A549 (cell line): ENCODE results near the gene HDX. TPM values are rescaled to one million over a fixed set of nuclear protein-coding genes. Genes with fewer than 3 reads are reported as not detected.
"Not testable (repeated sequence)": the region's sequence is repeated elsewhere in the genome, so short reads cannot be mapped to it uniquely, and the experiment has no call there.

Experiments
- ATAC-seq, 2 experiments: fragments of 200-7000 bp in 1 of 2; fragments of >200 bp in 1 of 2; cut with Nextera tagmentation in 1 of 2; cut with Tn5 transposase in 1 of 2; 3 replicates each; pipeline versions ENCODE4 v1.8.0 to v1.9.1; 2018 to 2020; ENCODE audit warnings: mild to moderate bottlenecking in 1 of 2, moderate library complexity in 1 of 2
- CTCF ChIA-PET: fragments of 300-600 bp; sonication (Branson Sonifier 250); formaldehyde crosslinking; extraction: SDS; loops from one replicate; lab custom pipeline; 2021; ENCODE audit warnings: antibody characterized with exemption, inconsistent platforms; lab: Yijun Ruan, JAX
- POLR2A ChIA-PET: fragments of 350-600 bp; formaldehyde crosslinking; extraction: SDS; loops from one replicate; lab custom pipeline; 2021; ENCODE audit warnings: antibody characterized with exemption, inconsistent platforms; lab: Yijun Ruan, JAX
- DNase-seq, 2 experiments: peaks; one replicate each; pipeline versions ENCODE4 v3.0.0 to v3.0.0-alpha.2; 2011 to 2016; ENCODE audit warnings: low read depth in 1 of 2, low spot score in 1 of 2
- FAIRE-seq: peaks from 2 replicates; lab custom pipeline; 2011; peaks lifted over from hg19 to GRCh38; lab: Jason Lieb, UNC
- H3K27ac ChIP-seq, 2 experiments: fragments of >200 bp; sonication (Bioruptor Twin); formaldehyde crosslinking; 3 replicates each; pipeline ENCODE4 v1.5.1; 2016 to 2017
- H3K4me1 ChIP-seq: fragments of >200 bp; sonication (Bioruptor Twin); formaldehyde crosslinking; 3 replicates; pipeline ENCODE4 v1.6.1; 2016
- H3K4me2 ChIP-seq: fragments of >200 bp; sonication (Bioruptor Twin); formaldehyde crosslinking; 3 replicates; pipeline ENCODE4 v1.6.1; 2016
- H3K4me3 ChIP-seq: fragments of >200 bp; sonication (Bioruptor Twin); formaldehyde crosslinking; 3 replicates; pipeline ENCODE4 v1.5.1; 2016
- H3K9me3 ChIP-seq: fragments of >200 bp; sonication (Bioruptor Twin); formaldehyde crosslinking; 3 replicates; pipeline ENCODE4 v1.6.1; 2016
- CBX2 ChIP-seq: fragments of 200-600 bp; sonication (generic); IDR thresholded peaks from 2 replicates; pipeline ENCODE4 v1.6.1; 2016; ENCODE audit warnings: low read depth, mild to moderate bottlenecking, borderline replicate concordance
- CHD2 ChIP-seq: fragments of 150-350 bp; IDR thresholded peaks from 2 replicates; pipeline ENCODE4 v1.6.1; 2014; ENCODE audit warnings: low read length; ENCODE audit not compliant: partially characterized antibody
- ESRRA ChIP-seq: fragments of 150-350 bp; IDR thresholded peaks from 2 replicates; pipeline ENCODE4 v1.6.1; 2014; ENCODE audit warnings: mild to moderate bottlenecking, low read length, borderline replicate concordance
- FOSL2 ChIP-seq, 2 experiments: fragments of 450-650 bp in 1 of 2; fragments of >200 bp in 1 of 2; sonication (Bioruptor Twin) in 1 of 2; formaldehyde crosslinking; IDR thresholded peaks; 2 replicates each; pipeline versions ENCODE4 v1.5.0 to v1.6.1; 2016 to 2020; ENCODE audit warnings: mild to moderate bottlenecking in 1 of 2, moderate library complexity in 1 of 2
- HDAC2 ChIP-seq: fragments of 200-600 bp; sonication (generic); IDR thresholded peaks from 2 replicates; pipeline ENCODE4 v1.6.1; 2016
- HEYL ChIP-seq: fragments of 250-450 bp; sonication (Bioruptor Pico); IDR thresholded peaks from 2 replicates; pipeline ENCODE4 v1.8.0; 2021; ENCODE audit warnings: mild to moderate bottlenecking, moderate library complexity
- KDM5A ChIP-seq: fragments of 200-600 bp; sonication (generic); IDR thresholded peaks from 2 replicates; pipeline ENCODE4 v1.6.1; 2016; ENCODE audit warnings: antibody characterized with exemption, mild to moderate bottlenecking
- MAFK ChIP-seq: fragments of 450-650 bp; IDR thresholded peaks from 2 replicates; pipeline ENCODE4 v1.6.1; 2014; ENCODE audit not compliant: partially characterized antibody
- MAZ ChIP-seq: fragments of 150-350 bp; IDR thresholded peaks from 2 replicates; pipeline ENCODE4 v1.6.1; 2014; ENCODE audit warnings: antibody characterized with exemption, low read depth, low read length, borderline replicate concordance
- MYC ChIP-seq: IDR thresholded peaks from 2 replicates; pipeline ENCODE4 v1.6.1; 2012; ENCODE audit warnings: mild to moderate bottlenecking, inconsistent platforms, low read length, improper control_type of control experiment, borderline replicate concordance
- NR3C1 ChIP-seq: fragments of >200 bp; sonication (Bioruptor Twin); formaldehyde crosslinking; IDR thresholded peaks from 3 replicates; pipeline ENCODE4 v1.6.1; 2017
- POLR2A ChIP-seq: IDR thresholded peaks from 2 replicates; pipeline ENCODE4 v1.6.1; 2012; ENCODE audit warnings: mild to moderate bottlenecking, low read length
- POLR2AphosphoS2 ChIP-seq: conservative IDR thresholded peaks from 2 replicates; pipeline ENCODE4 v1.6.1; 2012; ENCODE audit warnings: low read length, improper control_type of control experiment, inconsistent platforms
- TFCP2L1 ChIP-seq: fragments of 250-450 bp; sonication (Bioruptor Pico); IDR thresholded peaks from 2 replicates; pipeline ENCODE4 v1.5.0; 2021; ENCODE audit warnings: mild to moderate bottlenecking
- TP53 ChIP-seq: fragments of 250-450 bp; sonication (Bioruptor Pico); IDR thresholded peaks from 2 replicates; pipeline ENCODE4 v1.5.0; 2021; ENCODE audit warnings: mild to moderate bottlenecking, moderate library complexity
- ZFP36 ChIP-seq: fragments of 450-650 bp; IDR thresholded peaks from 2 replicates; pipeline ENCODE4 v1.6.1; 2014; ENCODE audit warnings: borderline replicate concordance; ENCODE audit not compliant: partially characterized antibody
- ZSCAN20 ChIP-seq: fragments of 250-450 bp; sonication (Bioruptor Pico); IDR thresholded peaks from 2 replicates; pipeline ENCODE4 v1.8.0; 2022; ENCODE audit warnings: mild to moderate bottlenecking, moderate library complexity
- WGBS: methylation state at CpG from one replicate; pipeline ENCODE4 v1.1.6; 2017; ENCODE audit errors: missing lambda C conversion rate; 5-methylcytosine and 5-hydroxymethylcytosine counted together
- polyA plus RNA-seq, 4 experiments: library from polyadenylated mRNA; depleted of rRNA in 3 of 4; stranded (reverse); fragments of >200 nt; fragmentation: RNase III in 1 of 4; extraction: RNeasy Plus Mini Kit Qiagen cat#74134 plus additional on column Dnase treatment in 1 of 4; gene quantifications; 2 replicates in 3 of 4; 3 replicates in 1 of 4; pipeline ENCODE4 v1.2.3, GENCODE V29; 2011 to 2017
- TF ChIP-seq, protein P1 (sequence below): IDR thresholded peaks from 2 replicates; pipeline ENCODE4 v1.6.1; 2012
- TF ChIP-seq, protein P2 (sequence below): fragments of 450-650 bp; IDR thresholded peaks from 2 replicates; pipeline ENCODE4 v1.6.1; 2014; ENCODE audit warnings: antibody characterized with exemption
- TF ChIP-seq, protein P3 (sequence below): fragments of >200 bp; sonication (Bioruptor Twin); formaldehyde crosslinking; IDR thresholded peaks from 3 replicates; pipeline ENCODE4 v1.5.1; 2016
- TF ChIP-seq, protein P4 (sequence below): fragments of 250-450 bp; sonication (Bioruptor Pico); IDR thresholded peaks from 2 replicates; pipeline ENCODE4 v1.5.0; 2020; ENCODE audit warnings: low read depth, mild to moderate bottlenecking, moderate library complexity

HDX gene
- polyA plus RNA-seq, 2 of the 4 experiments (the other 2 are of a cell fraction) = 3.9 to 4.0 TPM

DNA sequence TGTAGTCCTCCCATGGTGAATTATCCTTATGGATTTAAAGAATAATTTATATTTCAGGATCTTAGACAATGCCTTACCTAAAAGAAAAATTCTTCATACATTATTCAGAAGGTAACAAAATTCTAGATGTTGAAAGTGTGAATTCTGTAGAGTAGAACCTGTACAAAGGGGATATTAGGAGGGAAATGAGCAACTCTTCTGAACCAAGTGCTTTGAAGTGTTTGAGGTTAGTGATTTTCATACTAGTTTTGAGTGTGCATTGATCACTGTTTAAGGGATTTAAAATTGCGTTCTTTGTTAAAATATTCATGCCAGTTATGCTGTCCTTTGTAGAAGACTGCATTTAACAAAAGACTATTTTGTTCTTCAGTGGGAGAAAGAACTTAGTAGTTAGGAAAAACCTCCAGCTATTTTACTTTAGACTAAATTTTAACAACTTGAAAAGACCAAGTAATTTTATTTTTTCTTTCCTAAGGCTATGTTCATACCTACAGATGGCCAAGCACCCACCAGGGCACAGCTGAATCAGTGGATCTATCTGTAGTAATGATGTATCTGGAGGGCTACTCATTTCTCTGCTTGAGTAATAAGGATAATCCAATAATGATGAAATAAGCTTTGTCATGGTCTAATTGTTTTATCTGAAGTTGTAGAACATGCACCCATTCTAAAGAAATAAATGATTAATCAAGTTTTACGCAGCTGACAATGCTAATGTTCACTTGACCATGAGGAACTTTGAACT, 180.0 kb downstream of the HDX start (continued):
- TF ChIP-seq TFCP2L1 (CRISPR knock-in tag) = no peak
- no peak for TF ChIP-seq POLR2AphosphoS2
- TF ChIP-seq ESRRA = no peak
- TF ChIP-seq, protein P1, sequence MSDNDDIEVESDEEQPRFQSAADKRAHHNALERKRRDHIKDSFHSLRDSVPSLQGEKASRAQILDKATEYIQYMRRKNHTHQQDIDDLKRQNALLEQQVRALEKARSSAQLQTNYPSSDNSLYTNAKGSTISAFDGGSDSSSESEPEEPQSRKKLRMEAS = no peak
- TF ChIP-seq, protein P2, sequence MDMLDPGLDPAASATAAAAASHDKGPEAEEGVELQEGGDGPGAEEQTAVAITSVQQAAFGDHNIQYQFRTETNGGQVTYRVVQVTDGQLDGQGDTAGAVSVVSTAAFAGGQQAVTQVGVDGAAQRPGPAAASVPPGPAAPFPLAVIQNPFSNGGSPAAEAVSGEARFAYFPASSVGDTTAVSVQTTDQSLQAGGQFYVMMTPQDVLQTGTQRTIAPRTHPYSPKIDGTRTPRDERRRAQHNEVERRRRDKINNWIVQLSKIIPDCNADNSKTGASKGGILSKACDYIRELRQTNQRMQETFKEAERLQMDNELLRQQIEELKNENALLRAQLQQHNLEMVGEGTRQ = no peak
- no peak for TF ChIP-seq NR3C1
- TF ChIP-seq POLR2A = no peak
- no peak for TF ChIP-seq CBX2

DNA sequence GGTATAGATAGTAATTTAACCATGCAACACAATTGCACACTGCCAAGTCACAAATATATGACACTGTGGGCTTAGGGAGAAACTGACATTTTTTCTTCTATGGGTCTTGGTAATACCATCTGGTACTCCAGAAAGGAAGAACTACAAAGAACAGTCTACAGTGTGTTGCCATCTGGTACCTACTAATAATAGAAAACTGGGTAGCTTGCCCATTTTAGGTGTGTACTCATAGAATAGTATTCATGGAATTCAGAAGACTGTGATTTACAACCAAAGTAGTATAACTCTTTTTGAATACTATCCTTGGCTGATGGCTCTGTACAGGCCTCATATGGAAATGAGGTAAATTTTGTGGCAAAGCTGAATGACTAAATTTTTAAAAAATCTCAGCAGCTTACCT, 181.6 kb downstream of the HDX start:
- TF ChIP-seq MAZ (no peak), MAFK (no peak), FOSL2 (IDR thresholded peaks at IDR 0.05) (no peak), FOSL2 (CRISPR knock-in tag; IDR thresholded peaks at IDR 0.05) (no peak), HDAC2 (no peak), CHD2 (no peak)
- TF ChIP-seq, protein P3, sequence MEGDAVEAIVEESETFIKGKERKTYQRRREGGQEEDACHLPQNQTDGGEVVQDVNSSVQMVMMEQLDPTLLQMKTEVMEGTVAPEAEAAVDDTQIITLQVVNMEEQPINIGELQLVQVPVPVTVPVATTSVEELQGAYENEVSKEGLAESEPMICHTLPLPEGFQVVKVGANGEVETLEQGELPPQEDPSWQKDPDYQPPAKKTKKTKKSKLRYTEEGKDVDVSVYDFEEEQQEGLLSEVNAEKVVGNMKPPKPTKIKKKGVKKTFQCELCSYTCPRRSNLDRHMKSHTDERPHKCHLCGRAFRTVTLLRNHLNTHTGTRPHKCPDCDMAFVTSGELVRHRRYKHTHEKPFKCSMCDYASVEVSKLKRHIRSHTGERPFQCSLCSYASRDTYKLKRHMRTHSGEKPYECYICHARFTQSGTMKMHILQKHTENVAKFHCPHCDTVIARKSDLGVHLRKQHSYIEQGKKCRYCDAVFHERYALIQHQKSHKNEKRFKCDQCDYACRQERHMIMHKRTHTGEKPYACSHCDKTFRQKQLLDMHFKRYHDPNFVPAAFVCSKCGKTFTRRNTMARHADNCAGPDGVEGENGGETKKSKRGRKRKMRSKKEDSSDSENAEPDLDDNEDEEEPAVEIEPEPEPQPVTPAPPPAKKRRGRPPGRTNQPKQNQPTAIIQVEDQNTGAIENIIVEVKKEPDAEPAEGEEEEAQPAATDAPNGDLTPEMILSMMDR = no peak
- Histone ChIP-seq H3K4me2 (no peak overlapping the region), H3K9me3 (no peaks in the 10 kb centered on the region), H3K27ac (no peak overlapping the region), H3K4me1 (no peaks in the 10 kb centered on the region), H3K4me3 (no peak overlapping the region)
- POLR2A ChIA-PET = no interaction called here
- FAIRE-seq = no peak
- ATAC-seq = no peak
- DNase-seq = no peak
- CTCF ChIA-PET = no interaction called here

DNA sequence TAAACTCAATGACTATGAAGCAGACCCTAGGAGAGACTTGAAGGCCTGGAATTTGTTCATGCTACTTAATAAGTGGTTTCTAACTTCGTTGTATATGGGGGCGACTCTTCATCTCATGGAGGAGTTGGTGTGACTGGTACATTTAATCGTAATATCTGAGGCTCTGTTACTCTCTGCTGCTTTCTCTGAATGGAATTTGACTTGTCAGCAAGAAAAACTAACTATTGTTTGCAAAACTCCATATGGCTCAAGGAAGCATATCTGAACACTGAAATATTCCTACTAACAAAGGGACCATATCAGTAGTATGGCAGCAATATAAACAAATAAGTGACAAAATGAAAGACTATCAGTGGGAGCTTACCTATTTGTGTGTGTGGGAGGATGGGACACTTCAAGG, 182.2 kb downstream of the HDX start:
- Histone ChIP-seq H3K4me1 (no peaks in the 10 kb centered on the region), H3K9me3 (no peaks in the 10 kb centered on the region), H3K4me2 (no peak overlapping the region), H3K4me3 (no peak overlapping the region), H3K27ac (no peak overlapping the region)
- WGBS = 29% methylated on average over 3 of the region's 3 CpGs
- POLR2A ChIA-PET = no interaction called here
- CTCF ChIA-PET = no interaction called here
- DNase-seq = no peak
- ATAC-seq = no peak
- TF ChIP-seq TP53 (CRISPR knock-in tag) = no peak
- TF ChIP-seq MAFK = peak; percentile 60
- TF ChIP-seq, all 56 proteins: peak for 1
- peak; percentile 43 for FAIRE-seq

DNA sequence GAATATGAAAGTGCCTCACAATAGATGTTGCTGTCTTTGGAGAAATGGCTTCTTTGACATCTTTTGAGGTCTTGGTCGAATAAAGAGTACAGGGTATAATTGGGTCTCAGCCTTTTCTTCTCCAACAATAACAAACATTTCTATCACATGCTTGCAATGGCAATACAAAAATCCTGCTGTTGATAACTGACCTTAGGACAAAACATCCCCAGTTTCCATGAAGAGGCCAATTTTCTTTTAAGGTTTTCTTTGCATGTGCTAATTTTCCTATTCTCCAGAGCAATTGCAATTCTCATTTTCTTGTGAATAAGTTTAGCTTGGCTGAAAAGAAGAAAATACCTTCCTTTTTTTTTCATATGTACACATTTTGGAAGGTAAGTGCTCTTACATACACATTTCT, 183.6 kb downstream of the HDX start:
- no peak overlapping the region for H3K4me3 ChIP-seq
- no peak for TF ChIP-seq HEYL (CRISPR knock-in tag)
- TF ChIP-seq KDM5A = no peak
- no peak for TF ChIP-seq ZSCAN20
- no peak for TF ChIP-seq ZFP36
- TF ChIP-seq MYC = no peak
- no peak for TF ChIP-seq NR3C1
- TF ChIP-seq, protein P4, sequence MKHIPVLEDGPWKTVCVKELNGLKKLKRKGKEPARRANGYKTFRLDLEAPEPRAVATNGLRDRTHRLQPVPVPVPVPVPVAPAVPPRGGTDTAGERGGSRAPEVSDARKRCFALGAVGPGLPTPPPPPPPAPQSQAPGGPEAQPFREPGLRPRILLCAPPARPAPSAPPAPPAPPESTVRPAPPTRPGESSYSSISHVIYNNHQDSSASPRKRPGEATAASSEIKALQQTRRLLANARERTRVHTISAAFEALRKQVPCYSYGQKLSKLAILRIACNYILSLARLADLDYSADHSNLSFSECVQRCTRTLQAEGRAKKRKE (CRISPR knock-in tag) = no peak
- ATAC-seq (no peak), FAIRE-seq (no peak), DNase-seq (no peak)
- H3K27ac ChIP-seq = no peak overlapping the region
- ChIA-PET POLR2A (no interaction called here), CTCF (no interaction called here)
- H3K4me1 ChIP-seq = no peaks in the 10 kb centered on the region
- no peaks in the 10 kb centered on the region for H3K9me3 ChIP-seq
- no peak overlapping the region for H3K4me2 ChIP-seq
- WGBS = 19% methylated on average over 1 of the region's 1 CpG

DNA sequence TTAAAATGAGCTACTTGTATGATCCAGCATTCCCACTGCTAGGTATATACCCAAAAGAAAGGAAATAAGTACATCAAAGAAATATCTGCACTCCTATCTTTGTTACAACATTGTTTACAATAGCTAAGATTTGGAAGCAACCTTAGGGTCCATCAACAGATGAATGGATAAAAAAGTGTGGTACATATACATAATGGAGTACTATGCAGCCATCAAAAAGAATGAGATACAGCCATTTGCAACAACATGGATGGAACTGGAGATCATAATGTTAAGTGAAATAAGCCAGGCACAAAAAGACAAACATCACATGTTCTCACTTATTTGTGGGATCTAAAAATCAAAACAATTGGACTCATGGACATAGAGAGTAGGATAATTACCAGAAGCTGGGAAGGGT, 186.3 kb downstream of the HDX start:
- H3K4me3 ChIP-seq, CTCF ChIA-PET, POLR2A ChIA-PET, ATAC-seq, H3K9me3 ChIP-seq, DNase-seq, H3K27ac ChIP-seq, H3K4me2 ChIP-seq, H3K4me1 ChIP-seq: not testable (repeated sequence)
- peak; percentile 59 for FAIRE-seq
